ENCODE measurements around the gene FAM222A.

DNA sequence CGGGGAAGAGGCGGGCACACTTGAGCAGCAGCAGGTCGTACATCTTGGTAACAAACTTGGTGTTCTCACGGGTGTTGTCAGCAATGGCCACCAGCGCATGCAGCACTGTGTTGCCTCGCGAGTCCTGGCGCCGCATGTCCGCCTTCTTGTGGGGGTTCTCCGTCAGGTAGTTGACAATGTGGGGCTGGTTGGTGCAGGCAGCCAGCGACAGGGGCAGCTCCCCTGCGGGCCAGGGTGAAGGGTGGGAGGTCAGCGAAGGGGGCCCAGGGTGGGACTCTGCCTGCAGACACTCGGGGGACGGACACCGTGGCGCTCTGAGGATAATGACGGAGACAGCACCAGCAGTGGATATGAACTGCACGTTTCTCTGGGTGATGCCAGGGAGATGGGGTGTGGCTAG, 85.1 kb downstream of the FAM222A start:
- TF ChIP-seq EZH2 (IDR thresholded peaks at IDR 0.05; ENCODE audit: borderline replicate concordance, low read depth, low read length, poor library complexity, severe bottlenecking), result no peak
- TF ChIP-seq, protein P1, sequence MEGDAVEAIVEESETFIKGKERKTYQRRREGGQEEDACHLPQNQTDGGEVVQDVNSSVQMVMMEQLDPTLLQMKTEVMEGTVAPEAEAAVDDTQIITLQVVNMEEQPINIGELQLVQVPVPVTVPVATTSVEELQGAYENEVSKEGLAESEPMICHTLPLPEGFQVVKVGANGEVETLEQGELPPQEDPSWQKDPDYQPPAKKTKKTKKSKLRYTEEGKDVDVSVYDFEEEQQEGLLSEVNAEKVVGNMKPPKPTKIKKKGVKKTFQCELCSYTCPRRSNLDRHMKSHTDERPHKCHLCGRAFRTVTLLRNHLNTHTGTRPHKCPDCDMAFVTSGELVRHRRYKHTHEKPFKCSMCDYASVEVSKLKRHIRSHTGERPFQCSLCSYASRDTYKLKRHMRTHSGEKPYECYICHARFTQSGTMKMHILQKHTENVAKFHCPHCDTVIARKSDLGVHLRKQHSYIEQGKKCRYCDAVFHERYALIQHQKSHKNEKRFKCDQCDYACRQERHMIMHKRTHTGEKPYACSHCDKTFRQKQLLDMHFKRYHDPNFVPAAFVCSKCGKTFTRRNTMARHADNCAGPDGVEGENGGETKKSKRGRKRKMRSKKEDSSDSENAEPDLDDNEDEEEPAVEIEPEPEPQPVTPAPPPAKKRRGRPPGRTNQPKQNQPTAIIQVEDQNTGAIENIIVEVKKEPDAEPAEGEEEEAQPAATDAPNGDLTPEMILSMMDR (conservative IDR thresholded peaks at IDR 0.05; ENCODE audit: low read depth, low read length), result no peak
